H9 (cell line): ENCODE results near the gene TIMM8B. TPM values are rescaled to one million over a fixed set of nuclear protein-coding genes. Genes with fewer than 3 reads are reported as not detected.

Source experiments
- DNase-seq: peaks from one replicate; pipeline ENCODE4 v3.0.0-alpha.2; 2017
- H2AFZ ChIP-seq: one replicate; pipeline ENCODE4 v1.6.1; 2013; ENCODE audit warnings: mild to moderate bottlenecking, low read length, control low read depth, moderate library complexity
- H2AK5ac ChIP-seq: 2 replicates; pipeline ENCODE4 v1.6.1; 2013; ENCODE audit warnings: low read length, control low read depth, mixed read lengths; ENCODE audit not compliant: insufficient read length
- H2BK120ac ChIP-seq: one replicate; pipeline ENCODE4 v1.6.1; 2013; ENCODE audit warnings: low read depth, mild to moderate bottlenecking, low read length, control low read depth, inconsistent platforms; ENCODE audit not compliant: poor library complexity, severe bottlenecking
- H2BK12ac ChIP-seq: 2 replicates; pipeline ENCODE4 v1.6.1; 2013; ENCODE audit warnings: low read length, control low read depth, mixed read lengths, low read depth; ENCODE audit not compliant: insufficient read length
- H2BK15ac ChIP-seq: 2 replicates; pipeline ENCODE4 v1.6.1; 2013; ENCODE audit warnings: low read depth, low read length, control low read depth
- H2BK20ac ChIP-seq: one replicate; pipeline ENCODE4 v1.6.1; 2013; ENCODE audit warnings: low read depth, mild to moderate bottlenecking, low read length, control low read depth, inconsistent platforms; ENCODE audit not compliant: poor library complexity, severe bottlenecking
- H2BK5ac ChIP-seq: 2 replicates; pipeline ENCODE4 v1.6.1; 2013; ENCODE audit warnings: low read length, control low read depth, mixed read lengths; ENCODE audit not compliant: insufficient read length
- H3K14ac ChIP-seq: 2 replicates; pipeline ENCODE4 v1.6.1; 2013; ENCODE audit warnings: low read length, control low read depth; ENCODE audit not compliant: insufficient read depth
- H3K18ac ChIP-seq: 2 replicates; pipeline ENCODE4 v1.6.1; 2013; ENCODE audit warnings: low read depth, mild to moderate bottlenecking, mixed read lengths, low read length, control low read depth; ENCODE audit not compliant: insufficient read length
- H3K23ac ChIP-seq: 2 replicates; pipeline ENCODE4 v1.6.1; 2013; ENCODE audit warnings: low read length, control low read depth, mixed read lengths, low read depth; ENCODE audit not compliant: insufficient read length
- H3K23me2 ChIP-seq: 2 replicates; pipeline ENCODE4 v1.6.1; 2013; ENCODE audit warnings: low read depth, mild to moderate bottlenecking, mixed read lengths, low read length, control low read depth; ENCODE audit not compliant: insufficient read length, poor library complexity, severe bottlenecking
- H3K27ac ChIP-seq: 2 replicates; pipeline ENCODE4 v1.5.1; 2013; ENCODE audit warnings: low read length, control low read depth, mixed read lengths, low read depth; ENCODE audit not compliant: insufficient read length
- H3K27me3 ChIP-seq: 2 replicates; pipeline ENCODE4 v1.6.1; 2013; ENCODE audit warnings: low read length, control low read depth, inconsistent platforms; ENCODE audit not compliant: insufficient read depth
- H3K4ac ChIP-seq: 2 replicates; pipeline ENCODE4 v1.6.1; 2013; ENCODE audit warnings: low read depth, mild to moderate bottlenecking, control low read depth, inconsistent platforms, low read length, moderate library complexity
- H3K4me1 ChIP-seq: 2 replicates; pipeline ENCODE4 v1.6.1; 2013; ENCODE audit warnings: low read length, control low read depth, inconsistent platforms; ENCODE audit not compliant: insufficient read depth
- H3K4me2 ChIP-seq: 2 replicates; pipeline ENCODE4 v1.6.1; 2013; ENCODE audit warnings: low read length, control low read depth, mixed read lengths; ENCODE audit not compliant: insufficient read length, insufficient read depth
- H3K56ac ChIP-seq: 2 replicates; pipeline ENCODE4 v1.6.1; 2013; ENCODE audit warnings: low read depth, mild to moderate bottlenecking, mixed read lengths, low read length, control low read depth; ENCODE audit not compliant: insufficient read length
- H3K79me1 ChIP-seq: 2 replicates; pipeline ENCODE4 v1.6.1; 2013; ENCODE audit warnings: low read depth, mild to moderate bottlenecking, moderate library complexity, low read length, control low read depth, inconsistent platforms; ENCODE audit not compliant: insufficient read depth, poor library complexity, severe bottlenecking
- H3K79me2 ChIP-seq: 2 replicates; pipeline ENCODE4 v1.6.1; 2013; ENCODE audit warnings: low read length, control low read depth, inconsistent platforms; ENCODE audit not compliant: insufficient read depth
- H3K9ac ChIP-seq: 2 replicates; pipeline ENCODE4 v1.6.1; 2013; ENCODE audit warnings: low read length, control low read depth, mixed read lengths; ENCODE audit not compliant: insufficient read length; ENCODE audit errors: extremely low read depth
- H3K9me3 ChIP-seq: one replicate; pipeline ENCODE4 v1.6.1; 2013; ENCODE audit warnings: low read depth, low read length, inconsistent platforms; ENCODE audit not compliant: control insufficient read depth
- H3T11ph ChIP-seq: one replicate; pipeline ENCODE4 v1.6.1; 2013; ENCODE audit warnings: mild to moderate bottlenecking, low read length, control low read depth, inconsistent platforms
- H4K20me1 ChIP-seq: one replicate; pipeline ENCODE4 v1.6.1; 2013; ENCODE audit not compliant: control insufficient read depth, insufficient read length, insufficient read depth
- H4K5ac ChIP-seq: 2 replicates; pipeline ENCODE4 v1.6.1; 2013; ENCODE audit warnings: low read depth, mild to moderate bottlenecking, mixed read lengths, low read length, control low read depth; ENCODE audit not compliant: insufficient read length
- H4K8ac ChIP-seq: replicated peaks from 2 replicates; pipeline ENCODE4 v1.6.1; 2013; ENCODE audit warnings: low read length, control low read depth, mixed read lengths, low read depth; ENCODE audit not compliant: insufficient read length
- H4K91ac ChIP-seq: 2 replicates; pipeline ENCODE4 v1.6.1; 2013; ENCODE audit warnings: low read depth, mild to moderate bottlenecking, moderate library complexity, mixed read lengths, low read length, control low read depth; ENCODE audit not compliant: insufficient read length
- H3K27ac Mint-ChIP-seq, 3 experiments: 2 replicates in 2 of 3; 3 replicates in 1 of 3; pipeline ENCODE4 v1.8.0; 2020 to 2021; ENCODE audit warnings: mixed read lengths in 3 of 3, mild to moderate bottlenecking in 1 of 3, moderate library complexity in 1 of 3
- H3K27me3 Mint-ChIP-seq: 2 replicates; pipeline ENCODE4 v1.8.0; 2021; ENCODE audit warnings: low read depth, mild to moderate bottlenecking, moderate library complexity, mixed read lengths
- H3K36me3 Mint-ChIP-seq, 3 experiments: 2 replicates in 2 of 3; 3 replicates in 1 of 3; pipeline ENCODE4 v1.8.0; 2020 to 2021; ENCODE audit warnings: low read depth in 3 of 3, mixed read lengths in 3 of 3; ENCODE audit not compliant: insufficient read depth in 1 of 3
- H3K4me1 Mint-ChIP-seq, 2 experiments: 2 replicates each; pipeline ENCODE4 v1.8.0; 2020; ENCODE audit warnings: mixed read lengths in 2 of 2
- H3K4me3 Mint-ChIP-seq, 2 experiments: 2 replicates in 1 of 2; 3 replicates in 1 of 2; pipeline ENCODE4 v1.8.0; 2020 to 2021; ENCODE audit warnings: mild to moderate bottlenecking in 2 of 2, mixed read lengths in 2 of 2, moderate library complexity in 1 of 2
- H3K9me3 Mint-ChIP-seq, 2 experiments: 2 replicates in 1 of 2; 3 replicates in 1 of 2; pipeline ENCODE4 v1.8.0; 2020; ENCODE audit warnings: mild to moderate bottlenecking in 2 of 2, mixed read lengths in 2 of 2, moderate library complexity in 1 of 2
- WGBS: extraction: QIAGEN DNeasy Blood & Tissue Kit; methylation state at CpG from one replicate; pipeline ENCODE4 v1.1.7; 2013; ENCODE audit warnings: missing lambda C conversion rate, low lambda C conversion rate, mixed read lengths; ENCODE audit not compliant: insufficient read length; ENCODE audit errors: extremely low coverage; 5-methylcytosine and 5-hydroxymethylcytosine counted together
- total RNA-seq: library from RNA; stranded (reverse); gene quantifications from 2 replicates; pipeline ENCODE4 v1.2.1, GENCODE V29; 2021
- TF ChIP-seq, protein P1 (sequence below): fragments of 200-600 bp; sonication (generic); conservative IDR thresholded peaks from 3 replicates; pipeline ENCODE4 v1.8.0; 2021; ENCODE audit warnings: antibody characterized with exemption, mild to moderate bottlenecking

The TIMM8B gene
- total RNA-seq, 1 experiment from 2014 or later: 84.4 TPM

DNA sequence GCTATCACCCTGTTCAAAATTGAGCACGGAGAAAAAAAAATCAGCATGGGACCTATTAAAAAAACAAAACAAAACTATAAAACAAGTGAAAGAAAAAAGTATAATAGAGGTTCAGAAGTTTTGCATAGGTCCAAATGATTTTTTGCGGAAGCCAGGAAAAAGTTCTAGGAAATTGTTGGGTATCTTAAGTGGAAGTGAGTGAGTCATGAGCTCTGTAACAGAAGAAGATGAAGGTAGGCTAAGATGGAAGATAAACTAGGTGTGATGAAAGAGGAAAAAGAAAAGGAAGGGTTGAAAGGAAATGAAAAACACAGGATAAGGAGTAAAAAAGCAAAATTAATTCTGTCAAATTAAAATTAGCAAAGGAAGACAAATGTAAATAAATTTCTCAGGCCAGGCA, 27.9 kb upstream of the TIMM8B start:
- Mint-ChIP-seq H3K4me3 (no peak overlapping the region), H3K27ac (no peak overlapping the region; a peak in 1 of 7 replicates), H3K4me1 (no peaks in the 10 kb centered on the region), H3K36me3 (no peaks in the 10 kb centered on the region), H3K9me3 (no peaks in the 10 kb centered on the region), H3K27me3 (peaks cover 1% of the 10 kb centered on the region; the same call in 1 of the 2 replicates)
- Histone ChIP-seq H3K56ac (no peak overlapping the region), H3K4me2 (no peak overlapping the region), H3K23me2 (no peaks in the 10 kb centered on the region), H3K9ac (no peak overlapping the region), H2AFZ (no peak overlapping the region), H3K4ac (no peak overlapping the region), H4K8ac (no peak overlapping the region), H3K23ac (no peak overlapping the region), H4K91ac (no peak overlapping the region), H4K5ac (no peak overlapping the region), H2BK5ac (no peak overlapping the region), H2BK15ac (no peak overlapping the region), H3K9me3 (no peaks in the 10 kb centered on the region), H2AK5ac (no peak overlapping the region), H3K18ac (no peak overlapping the region), H2BK120ac (no peak overlapping the region), H3T11ph (no peak overlapping the region), H2BK20ac (no peak overlapping the region), H4K20me1 (no peaks in the 10 kb centered on the region), H3K79me2 (no peaks in the 10 kb centered on the region), H2BK12ac (no peak overlapping the region), H3K27me3 (no peaks in the 10 kb centered on the region), H3K4me1 (no peaks in the 10 kb centered on the region), H3K14ac (no peak overlapping the region), H3K27ac (no peak overlapping the region), H3K79me1 (no peaks in the 10 kb centered on the region)
- no peak for DNase-seq
- TF ChIP-seq, protein P1, sequence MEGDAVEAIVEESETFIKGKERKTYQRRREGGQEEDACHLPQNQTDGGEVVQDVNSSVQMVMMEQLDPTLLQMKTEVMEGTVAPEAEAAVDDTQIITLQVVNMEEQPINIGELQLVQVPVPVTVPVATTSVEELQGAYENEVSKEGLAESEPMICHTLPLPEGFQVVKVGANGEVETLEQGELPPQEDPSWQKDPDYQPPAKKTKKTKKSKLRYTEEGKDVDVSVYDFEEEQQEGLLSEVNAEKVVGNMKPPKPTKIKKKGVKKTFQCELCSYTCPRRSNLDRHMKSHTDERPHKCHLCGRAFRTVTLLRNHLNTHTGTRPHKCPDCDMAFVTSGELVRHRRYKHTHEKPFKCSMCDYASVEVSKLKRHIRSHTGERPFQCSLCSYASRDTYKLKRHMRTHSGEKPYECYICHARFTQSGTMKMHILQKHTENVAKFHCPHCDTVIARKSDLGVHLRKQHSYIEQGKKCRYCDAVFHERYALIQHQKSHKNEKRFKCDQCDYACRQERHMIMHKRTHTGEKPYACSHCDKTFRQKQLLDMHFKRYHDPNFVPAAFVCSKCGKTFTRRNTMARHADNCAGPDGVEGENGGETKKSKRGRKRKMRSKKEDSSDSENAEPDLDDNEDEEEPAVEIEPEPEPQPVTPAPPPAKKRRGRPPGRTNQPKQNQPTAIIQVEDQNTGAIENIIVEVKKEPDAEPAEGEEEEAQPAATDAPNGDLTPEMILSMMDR: no peak
- no CpG with 5 or more reads among the region's 2 CpGs for WGBS
